Activated T-helper 1 cell treated with anti-CD3 and anti-CD28 coated beads, Interleukin-12 subunit alpha, Interleukin-12 subunit beta, Interleukin-2, Interleukin-4 antibody, amounts not matched to agents 30 ng/mL and 10 ng/mL and 1 ng/mL, durations not matched to agents 14 hours and 24 hours and 36 hours (primary cell): ENCODE results near the gene CD63. TPM values are rescaled to one million over a fixed set of nuclear protein-coding genes. Genes with fewer than 3 reads are reported as not detected.
"Not testable (repeated sequence)": the region's sequence is repeated elsewhere in the genome, so short reads cannot be mapped to it uniquely, and the experiment has no call there.

Experiments
- DNase-seq: peaks from one replicate; pipeline ENCODE4 v3.0.0; 2021; ENCODE audit warnings: low spot score
- H3K27ac Mint-ChIP-seq: one replicate; pipeline ENCODE4 v1.8.0; 2021; ENCODE audit warnings: mild to moderate bottlenecking, mixed read lengths
- H3K27me3 Mint-ChIP-seq: one replicate; pipeline ENCODE4 v1.8.0; 2022; ENCODE audit warnings: mild to moderate bottlenecking, moderate library complexity, mixed read lengths; ENCODE audit not compliant: insufficient read depth
- H3K36me3 Mint-ChIP-seq: one replicate; pipeline ENCODE4 v1.8.0; 2021; ENCODE audit warnings: low read depth, mixed read lengths
- H3K4me1 Mint-ChIP-seq: one replicate; pipeline ENCODE4 v1.8.0; 2021; ENCODE audit warnings: low read depth, mixed read lengths
- H3K4me3 Mint-ChIP-seq: one replicate; pipeline ENCODE4 v1.8.0; 2021; ENCODE audit warnings: mild to moderate bottlenecking, moderate library complexity, mixed read lengths
- H3K9me3 Mint-ChIP-seq: one replicate; pipeline ENCODE4 v1.8.0; 2021; ENCODE audit warnings: mixed read lengths
- intact Hi-C: fragments of 100-400 bp; cut with micrococcal nuclease; formaldehyde crosslinking; loops from one replicate; pipeline ENCODE4 v1.15.1; 2024
- total RNA-seq: library from RNA; stranded (reverse); gene quantifications from 2 replicates; pipeline ENCODE4 v1.2.3, GENCODE V29; 2022

Gene CD63
- 183 and 198 TPM in 2 replicates for total RNA-seq

GRCh38 chr12:55728939-55729818 lies at the start of gene CD63:
Gene CD63 (minus strand): TSS chr12:55729009. CDS start chr12:55728341, 668 bp downstream.
- H3K4me3 Mint-ChIP-seq: peak within 1 kb of the TSS; percentile 90
- intact Hi-C loops: loop anchor here (1.0 to 2.0 kb wide), 5 partner anchors 9 to 200 kb away; partner anchors contain the start of genes BLOC1S1, GDF11 and SARNP

GRCh38 chr12:55777856-55778255 lies 49.0 kb upstream of the CD63 start:
- no peaks in the 10 kb centered on the region for H3K9me3 Mint-ChIP-seq
- H3K27ac Mint-ChIP-seq: no peak overlapping the region
- no peak for DNase-seq
- no peaks in the 10 kb centered on the region for H3K27me3 Mint-ChIP-seq
- H3K36me3 Mint-ChIP-seq: peaks cover 36% of the 10 kb centered on the region
- intact Hi-C loops: no loop called here
- peaks cover 27% of the 10 kb centered on the region for H3K4me1 Mint-ChIP-seq
- H3K4me3 Mint-ChIP-seq: no peak overlapping the region

More at GRCh38 chr12:55728939-55729818, at the start of gene CD63:
- peak; percentile 50 for DNase-seq
- Mint-ChIP-seq H3K4me1 (peaks cover 48% of the 10 kb centered on the region), H3K9me3 (no peaks in the 10 kb centered on the region), H3K36me3 (peaks cover 22% of the 10 kb centered on the region), H3K27ac (peak within 1 kb of the TSS; percentile 96), H3K27me3 (peaks cover 1% of the 10 kb centered on the region)

DNA sequence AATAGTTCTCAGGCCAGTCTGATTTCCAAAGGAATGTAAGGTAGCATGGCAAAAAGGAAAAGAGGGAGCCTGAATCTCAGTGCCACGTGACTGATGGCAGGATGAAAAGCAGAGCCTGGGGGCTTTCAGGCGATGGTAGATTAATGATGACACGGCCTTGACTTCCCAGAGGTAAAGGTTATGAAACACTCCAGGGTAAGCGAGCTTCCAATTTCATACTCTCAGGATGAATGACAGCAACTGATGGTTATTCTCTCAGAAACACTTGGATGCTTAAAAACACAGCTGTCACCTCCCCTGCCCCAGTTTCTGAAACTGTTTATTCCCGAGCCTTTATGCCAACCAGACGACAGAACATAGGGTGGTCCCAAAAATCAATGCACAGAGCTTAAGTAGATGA lies 42.9 kb upstream of the CD63 start:
- peaks cover 29% of the 10 kb centered on the region for H3K36me3 Mint-ChIP-seq
- no peak overlapping the region for H3K4me3 Mint-ChIP-seq
- H3K27ac Mint-ChIP-seq: no peak overlapping the region
- intact Hi-C loops: no loop called here
- DNase-seq: no peak
- no peaks in the 10 kb centered on the region for H3K27me3 Mint-ChIP-seq
- peaks cover 5% of the 10 kb centered on the region for H3K4me1 Mint-ChIP-seq
- H3K9me3 Mint-ChIP-seq: no peaks in the 10 kb centered on the region

DNA sequence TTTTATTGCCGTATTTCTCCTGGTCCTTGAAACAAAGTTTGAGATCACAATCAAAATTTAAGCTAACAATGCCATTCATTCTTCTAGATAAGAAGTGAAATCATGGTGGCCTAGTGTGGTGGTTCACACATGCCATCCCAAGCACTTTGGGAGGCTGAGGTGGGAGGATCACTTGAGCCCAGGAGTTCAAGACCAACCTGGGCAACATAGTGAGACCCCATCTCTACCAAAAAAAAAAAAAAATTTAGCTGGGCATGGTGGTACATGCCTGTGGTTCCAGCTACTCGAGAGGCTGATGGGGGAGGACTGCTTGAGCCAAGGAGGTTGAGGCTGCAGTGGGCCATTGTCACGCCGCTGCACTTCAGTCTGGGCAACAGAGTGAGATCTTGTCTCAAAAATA lies 38.3 kb upstream of the CD63 start:
- Mint-ChIP-seq H3K27me3 (no peaks in the 10 kb centered on the region), H3K36me3 (peaks cover 19% of the 10 kb centered on the region), H3K9me3 (no peaks in the 10 kb centered on the region), H3K4me3 (no peak overlapping the region), H3K4me1 (peaks cover 2% of the 10 kb centered on the region), H3K27ac (no peak overlapping the region)
- no peak for DNase-seq
- intact Hi-C loops: no loop called here

GRCh38 chr12:55765736-55766290 lies 37.0 kb upstream of the CD63 start:
- H3K36me3 Mint-ChIP-seq: peaks cover 15% of the 10 kb centered on the region
- H3K9me3 Mint-ChIP-seq: no peaks in the 10 kb centered on the region
- intact Hi-C loops: no loop called here
- no peaks in the 10 kb centered on the region for H3K27me3 Mint-ChIP-seq
- DNase-seq: no peak
- H3K4me3 Mint-ChIP-seq: no peak overlapping the region
- no peak overlapping the region for H3K27ac Mint-ChIP-seq
- H3K4me1 Mint-ChIP-seq: no peaks in the 10 kb centered on the region

DNA sequence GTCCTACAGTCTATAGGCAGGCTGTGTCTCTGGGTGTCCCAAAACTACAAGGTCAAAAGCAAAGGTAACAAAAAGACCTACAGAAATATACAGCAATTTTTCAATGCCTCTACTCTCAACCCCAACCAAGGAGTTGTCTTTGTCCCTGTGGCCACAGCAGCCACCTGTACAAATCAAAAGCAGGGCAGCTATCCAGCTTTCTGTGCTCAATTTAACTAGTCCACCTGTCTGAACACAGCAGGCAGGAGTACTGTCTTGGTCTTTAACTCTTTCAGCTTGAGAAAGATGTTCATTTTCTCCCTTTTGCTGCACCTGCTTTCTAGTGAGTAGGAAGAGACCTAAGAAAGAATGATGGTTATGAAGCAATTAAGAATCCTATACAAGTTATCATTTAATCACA lies 33.8 kb upstream of the CD63 start:
- no peak overlapping the region for H3K4me3 Mint-ChIP-seq
- intact Hi-C loops: no loop called here

DNA sequence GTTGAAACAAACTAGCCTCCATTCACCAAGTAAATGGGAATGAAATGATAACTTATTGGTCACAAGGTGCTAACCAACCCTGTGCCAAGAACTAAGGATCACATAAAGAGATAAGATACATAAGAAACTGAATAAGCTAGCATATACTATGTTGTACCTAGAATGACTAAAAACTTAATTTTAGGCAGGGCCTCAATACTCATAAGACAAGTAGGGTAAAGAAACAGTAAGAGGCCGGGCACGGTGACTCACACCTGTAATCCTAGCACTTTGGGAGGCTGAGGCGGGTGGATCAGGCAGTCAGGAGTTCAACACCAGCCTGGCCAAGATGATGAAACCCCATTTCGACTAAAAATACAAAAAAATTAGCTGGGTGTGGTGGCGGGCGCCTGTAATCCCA lies 31.9 kb upstream of the CD63 start:
- Mint-ChIP-seq H3K9me3 (no peaks in the 10 kb centered on the region), H3K27me3 (no peaks in the 10 kb centered on the region), H3K27ac (peak overlapping the region; percentile 69), H3K4me1 (peaks cover 11% of the 10 kb centered on the region), H3K4me3 (no peak overlapping the region), H3K36me3 (peaks cover 43% of the 10 kb centered on the region)
- intact Hi-C loops: loop anchor here (2.0 kb wide), 1 partner anchor 14 kb away; no protein-coding TSS in a partner anchor
- no peak for DNase-seq

More for the DNA sequence above, 33.8 kb upstream of the CD63 start:
- no peak for DNase-seq
- Mint-ChIP-seq H3K27ac (no peak overlapping the region), H3K9me3 (no peaks in the 10 kb centered on the region), H3K27me3 (no peaks in the 10 kb centered on the region), H3K4me1 (peaks cover 5% of the 10 kb centered on the region), H3K36me3 (peaks cover 31% of the 10 kb centered on the region)

DNA sequence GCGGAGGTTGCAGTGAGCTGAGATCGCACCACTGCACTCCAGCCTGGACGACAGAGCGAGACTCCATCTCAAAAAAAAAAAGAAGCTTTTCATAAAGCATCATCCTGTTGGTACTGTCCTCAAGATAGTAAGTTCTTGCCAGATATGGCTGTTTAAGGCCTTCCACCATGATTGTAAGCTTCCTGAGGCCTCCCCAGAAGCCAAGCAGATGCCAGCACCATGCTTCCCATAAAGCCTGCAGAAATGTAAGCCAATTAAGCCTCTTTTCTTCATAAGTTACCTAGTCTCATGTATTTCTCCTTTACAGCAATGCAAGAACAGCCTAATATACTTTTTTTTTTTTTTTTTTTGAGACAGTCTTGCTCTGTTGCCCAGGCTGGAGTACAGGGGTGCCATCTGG lies 29.8 kb upstream of the CD63 start:
- Mint-ChIP-seq H3K36me3 (peaks cover 56% of the 10 kb centered on the region), H3K4me1 (peaks cover 11% of the 10 kb centered on the region)
- DNase-seq, H3K9me3 Mint-ChIP-seq, H3K27me3 Mint-ChIP-seq, H3K27ac Mint-ChIP-seq, intact Hi-C loops, H3K4me3 Mint-ChIP-seq: not testable (repeated sequence)

GRCh38 chr12:55757701-55758100 lies 28.9 kb upstream of the CD63 start:
- Mint-ChIP-seq H3K27ac (peak overlapping the region; percentile 6), H3K9me3 (no peaks in the 10 kb centered on the region), H3K4me3 (no peak overlapping the region), H3K27me3 (no peaks in the 10 kb centered on the region), H3K4me1 (peaks cover 11% of the 10 kb centered on the region), H3K36me3 (peaks cover 58% of the 10 kb centered on the region)
- intact Hi-C loops: no loop called here
- no peak for DNase-seq

GRCh38 chr12:55755246-55755645 lies 26.4 kb upstream of the CD63 start:
- H3K4me1 Mint-ChIP-seq: peaks cover 6% of the 10 kb centered on the region
- H3K4me3 Mint-ChIP-seq: no peak overlapping the region
- intact Hi-C loops: no loop called here
- peaks cover 59% of the 10 kb centered on the region for H3K36me3 Mint-ChIP-seq
- no peak overlapping the region for H3K27ac Mint-ChIP-seq
- no peaks in the 10 kb centered on the region for H3K27me3 Mint-ChIP-seq
- no peaks in the 10 kb centered on the region for H3K9me3 Mint-ChIP-seq
- no peak for DNase-seq

GRCh38 chr12:55748230-55748993 lies 19.6 kb upstream of the CD63 start:
- intact Hi-C loops: no loop called here
- no peak for DNase-seq
- H3K27me3 Mint-ChIP-seq: no peaks in the 10 kb centered on the region
- H3K36me3 Mint-ChIP-seq: peaks cover 34% of the 10 kb centered on the region
- H3K4me1 Mint-ChIP-seq: peaks cover 26% of the 10 kb centered on the region
- no peak overlapping the region for H3K27ac Mint-ChIP-seq
- H3K4me3 Mint-ChIP-seq: no peak overlapping the region
- no peaks in the 10 kb centered on the region for H3K9me3 Mint-ChIP-seq

GRCh38 chr12:55746913-55747231 lies 18.1 kb upstream of the CD63 start:
- intact Hi-C loops: loop anchor here (2.0 kb wide), 1 partner anchor 14 kb away; no protein-coding TSS in a partner anchor

More at GRCh38 chr12:55746913-55747231, 18.1 kb upstream of the CD63 start:
- Mint-ChIP-seq H3K27me3 (no peaks in the 10 kb centered on the region), H3K36me3 (peaks cover 29% of the 10 kb centered on the region), H3K4me1 (peaks cover 36% of the 10 kb centered on the region), H3K4me3 (no peak overlapping the region), H3K27ac (no peak overlapping the region), H3K9me3 (no peaks in the 10 kb centered on the region)
- DNase-seq: no peak
